ENCODE data around the gene ZFHX2.

DNA sequence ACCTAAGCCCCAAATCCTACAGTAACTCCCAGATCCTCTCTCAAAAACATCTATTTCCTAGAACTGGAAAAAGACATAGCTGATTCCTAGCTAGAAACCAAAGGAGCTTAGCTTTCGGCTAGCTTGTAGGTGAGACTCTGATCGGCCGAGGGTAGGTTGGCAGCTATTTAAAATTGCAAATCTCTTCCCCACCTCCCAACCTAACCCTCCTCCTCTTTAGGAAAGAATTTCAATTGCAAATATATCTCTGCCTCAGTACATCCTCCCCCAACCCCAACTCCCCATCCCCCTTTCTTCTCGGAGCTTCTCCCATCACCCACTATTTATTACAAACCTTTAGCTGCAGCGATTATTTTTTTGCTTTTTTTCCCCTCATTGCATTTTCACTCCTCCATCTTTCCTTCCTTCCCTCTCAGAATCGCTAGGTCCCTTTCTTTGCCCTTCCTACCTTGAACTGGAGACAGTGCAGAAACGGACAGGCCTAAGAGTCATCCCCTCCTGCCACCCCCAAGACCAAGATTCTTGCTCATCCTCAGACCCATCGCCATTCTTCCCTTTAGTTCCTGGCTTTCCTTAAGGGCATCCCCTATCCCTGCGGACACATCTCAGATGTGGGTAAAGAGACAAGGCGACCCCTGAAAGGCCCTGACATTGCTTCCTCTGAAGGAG, 13.4 kb downstream of the ZFHX2 start:
- TF ChIP-seq, protein P1, sequence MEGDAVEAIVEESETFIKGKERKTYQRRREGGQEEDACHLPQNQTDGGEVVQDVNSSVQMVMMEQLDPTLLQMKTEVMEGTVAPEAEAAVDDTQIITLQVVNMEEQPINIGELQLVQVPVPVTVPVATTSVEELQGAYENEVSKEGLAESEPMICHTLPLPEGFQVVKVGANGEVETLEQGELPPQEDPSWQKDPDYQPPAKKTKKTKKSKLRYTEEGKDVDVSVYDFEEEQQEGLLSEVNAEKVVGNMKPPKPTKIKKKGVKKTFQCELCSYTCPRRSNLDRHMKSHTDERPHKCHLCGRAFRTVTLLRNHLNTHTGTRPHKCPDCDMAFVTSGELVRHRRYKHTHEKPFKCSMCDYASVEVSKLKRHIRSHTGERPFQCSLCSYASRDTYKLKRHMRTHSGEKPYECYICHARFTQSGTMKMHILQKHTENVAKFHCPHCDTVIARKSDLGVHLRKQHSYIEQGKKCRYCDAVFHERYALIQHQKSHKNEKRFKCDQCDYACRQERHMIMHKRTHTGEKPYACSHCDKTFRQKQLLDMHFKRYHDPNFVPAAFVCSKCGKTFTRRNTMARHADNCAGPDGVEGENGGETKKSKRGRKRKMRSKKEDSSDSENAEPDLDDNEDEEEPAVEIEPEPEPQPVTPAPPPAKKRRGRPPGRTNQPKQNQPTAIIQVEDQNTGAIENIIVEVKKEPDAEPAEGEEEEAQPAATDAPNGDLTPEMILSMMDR (IDR thresholded peaks at IDR 0.05; ENCODE audit: low read depth, low read length): no peak
- TF ChIP-seq EZH2phosphoT487 (IDR thresholded peaks at IDR 0.05; ENCODE audit: low read depth): no peak
